MM.1S (cell line): ENCODE measurements around the gene KSR1.

Source experiments
- DNase-seq: peaks from one replicate; pipeline ENCODE4 v3.0.0-alpha.2; 2015
- H2AFZ ChIP-seq: fragments of 300-600 bp; sonication (generic); 2 replicates; pipeline ENCODE4 v1.6.0; 2016; ENCODE audit warnings: antibody characterized with exemption, low read length
- H3F3A ChIP-seq: fragments of 300-600 bp; sonication (generic); 2 replicates; pipeline ENCODE4 v1.6.1; 2016; ENCODE audit warnings: mild to moderate bottlenecking, antibody characterized with exemption, low read length, moderate library complexity, mixed read lengths; ENCODE audit not compliant: insufficient read depth
- H3K27ac ChIP-seq: fragments of 300-600 bp; sonication (generic); 2 replicates; pipeline ENCODE4 v1.5.1; 2016; ENCODE audit warnings: mild to moderate bottlenecking, low read length
- H3K27me3 ChIP-seq: fragments of 300-600 bp; sonication (generic); replicated peaks from 2 replicates; pipeline ENCODE4 v1.6.0; 2016; ENCODE audit warnings: low read length; ENCODE audit not compliant: insufficient read depth
- H3K36me3 ChIP-seq: fragments of 300-600 bp; sonication (generic); replicated peaks from 2 replicates; pipeline ENCODE4 v1.6.1; 2016; ENCODE audit warnings: mild to moderate bottlenecking, low read length, mixed read lengths; ENCODE audit not compliant: insufficient read depth
- H3K4me1 ChIP-seq: fragments of 300-600 bp; sonication (generic); 2 replicates; pipeline ENCODE4 v1.6.1; 2016; ENCODE audit warnings: low read length, mixed read lengths
- H3K4me2 ChIP-seq: fragments of 300-600 bp; sonication (generic); 2 replicates; pipeline ENCODE4 v1.6.0; 2016; ENCODE audit warnings: low read depth, low read length
- H3K4me3 ChIP-seq: fragments of 300-600 bp; sonication (generic); 2 replicates; pipeline ENCODE4 v1.5.1; 2016; ENCODE audit warnings: low read length, mixed read lengths
- H3K79me2 ChIP-seq: fragments of 300-600 bp; sonication (generic); 2 replicates; pipeline ENCODE4 v1.6.1; 2016; ENCODE audit warnings: mixed run types, low read length, mixed read lengths
- H3K9ac ChIP-seq: fragments of 300-600 bp; sonication (generic); 2 replicates; pipeline ENCODE4 v1.6.1; 2016; ENCODE audit warnings: low read length, mixed read lengths
- H3K9me2 ChIP-seq: fragments of 300-600 bp; sonication (generic); replicated peaks from 2 replicates; pipeline ENCODE4 v1.6.1; 2016; ENCODE audit warnings: mild to moderate bottlenecking, low read length, mixed read lengths; ENCODE audit not compliant: insufficient read depth
- H3K9me3 ChIP-seq: fragments of 300-600 bp; sonication (generic); replicated peaks from 2 replicates; pipeline ENCODE4 v1.6.1; 2016; ENCODE audit warnings: mild to moderate bottlenecking, low read length, mixed read lengths; ENCODE audit not compliant: insufficient read depth
- H4K20me1 ChIP-seq: fragments of 300-600 bp; sonication (generic); 2 replicates; pipeline ENCODE4 v1.6.1; 2016; ENCODE audit warnings: mild to moderate bottlenecking, low read length, moderate library complexity, mixed read lengths; ENCODE audit not compliant: insufficient read depth
- CTCF ChIP-seq: fragments of 300-600 bp; sonication (generic); IDR thresholded peaks from 2 replicates; pipeline ENCODE4 v1.5.1; 2016; ENCODE audit warnings: antibody characterized with exemption, low read length, mixed read lengths
- EZH2 ChIP-seq: fragments of 300-600 bp; sonication (generic); optimal IDR thresholded peaks from 2 replicates; pipeline ENCODE3; 2017; ENCODE audit warnings: low read depth, mild to moderate bottlenecking, antibody characterized with exemption, low read length, mixed read lengths
- EZH2phosphoT487 ChIP-seq: fragments of 300-600 bp; sonication (generic); IDR thresholded peaks from 2 replicates; pipeline ENCODE4 v1.6.1; 2018; ENCODE audit warnings: antibody characterized with exemption, low read length

The KSR1 gene

GRCh38 chr17:27495460-27495859 lies 39.2 kb downstream of the KSR1 start:
- TF ChIP-seq EZH2 (no peak), CTCF (no peak), EZH2phosphoT487 (no peak)
- Histone ChIP-seq H2AFZ (no peak overlapping the region), H3F3A (no peaks in the 10 kb centered on the region), H3K4me1 (no peaks in the 10 kb centered on the region), H3K9me2 (no peaks in the 10 kb centered on the region), H3K27ac (no peak overlapping the region), H3K9me3 (no peaks in the 10 kb centered on the region), H3K4me3 (no peak overlapping the region), H3K36me3 (no peaks in the 10 kb centered on the region), H4K20me1 (no peaks in the 10 kb centered on the region), H3K9ac (no peak overlapping the region), H3K79me2 (no peaks in the 10 kb centered on the region), H3K4me2 (no peak overlapping the region), H3K27me3 (no peaks in the 10 kb centered on the region)
- DNase-seq: no peak

- H4K20me1 ChIP-seq: no peaks in the 10 kb centered on the region
- H3K9ac ChIP-seq: no peak overlapping the region
- no peak overlapping the region for H3K4me2 ChIP-seq
- no peaks in the 10 kb centered on the region for H3K79me2 ChIP-seq
- no peak overlapping the region for H2AFZ ChIP-seq
- no peaks in the 10 kb centered on the region for H3K27me3 ChIP-seq
- TF ChIP-seq CTCF: no peak
- TF ChIP-seq EZH2phosphoT487: no peak
- no peaks in the 10 kb centered on the region for H3K9me2 ChIP-seq
- H3F3A ChIP-seq: no peaks in the 10 kb centered on the region
- no peak overlapping the region for H3K4me3 ChIP-seq
- no peak overlapping the region for H3K27ac ChIP-seq
- no peaks in the 10 kb centered on the region for H3K36me3 ChIP-seq
- DNase-seq: no peak
- no peaks in the 10 kb centered on the region for H3K4me1 ChIP-seq
- H3K9me3 ChIP-seq: no peaks in the 10 kb centered on the region
These were observed 39.8 kb downstream of the KSR1 start for GRCh38 chr17:27496005-27496404.

GRCh38 chr17:27496437-27496943 lies 40.2 kb downstream of the KSR1 start:
- no peak overlapping the region for H3K4me2 ChIP-seq
- no peaks in the 10 kb centered on the region for H3K9me3 ChIP-seq
- H3K27me3 ChIP-seq: no peaks in the 10 kb centered on the region
- no peak overlapping the region for H2AFZ ChIP-seq
- H4K20me1 ChIP-seq: no peaks in the 10 kb centered on the region
- no peak overlapping the region for H3K4me3 ChIP-seq
- no peaks in the 10 kb centered on the region for H3K4me1 ChIP-seq
- no peaks in the 10 kb centered on the region for H3K36me3 ChIP-seq
- no peak for DNase-seq
- no peak overlapping the region for H3K27ac ChIP-seq
- TF ChIP-seq EZH2 (no peak), EZH2phosphoT487 (no peak), CTCF (no peak)
- no peaks in the 10 kb centered on the region for H3K79me2 ChIP-seq
- H3F3A ChIP-seq: no peaks in the 10 kb centered on the region
- H3K9ac ChIP-seq: no peak overlapping the region
- H3K9me2 ChIP-seq: no peaks in the 10 kb centered on the region

GRCh38 chr17:27496971-27497370 lies 40.7 kb downstream of the KSR1 start:
- no peak overlapping the region for H3K27ac ChIP-seq
- no peak for DNase-seq
- H3K9me3 ChIP-seq: no peaks in the 10 kb centered on the region
- no peaks in the 10 kb centered on the region for H3F3A ChIP-seq
- H4K20me1 ChIP-seq: no peaks in the 10 kb centered on the region
- no peaks in the 10 kb centered on the region for H3K79me2 ChIP-seq
- no peak for TF ChIP-seq EZH2phosphoT487
- no peak for TF ChIP-seq CTCF
- no peak for TF ChIP-seq EZH2
- no peaks in the 10 kb centered on the region for H3K27me3 ChIP-seq
- no peaks in the 10 kb centered on the region for H3K36me3 ChIP-seq
- no peak overlapping the region for H3K4me3 ChIP-seq
- H2AFZ ChIP-seq: no peak overlapping the region
- no peaks in the 10 kb centered on the region for H3K4me1 ChIP-seq
- no peak overlapping the region for H3K9ac ChIP-seq
- no peak overlapping the region for H3K4me2 ChIP-seq
- no peaks in the 10 kb centered on the region for H3K9me2 ChIP-seq
